Fibroblast of skin of right biceps (primary cell): ENCODE data around the gene ST6GALNAC4.

Experiments used
- DNase-seq: peaks from one replicate; pipeline ENCODE4 v3.0.0-alpha.2; 2013

Gene ST6GALNAC4

GRCh38 chr9:127916720-127917581 lies at the start of gene ST6GALNAC4:
TSS of gene ST6GALNAC4 (minus strand) at chr9:127917041. CDS start at chr9:127916419, 622 bp downstream.
- DNase-seq = peak; percentile 90

- DNase-seq = no peak
These were observed 49.1 kb upstream of the ST6GALNAC4 start for GRCh38 chr9:127965953-127966352.

- no peak for DNase-seq
These were observed 46.7 kb upstream of the ST6GALNAC4 start for GRCh38 chr9:127963359-127964064.

- DNase-seq = no peak
These were observed 46.2 kb upstream of the ST6GALNAC4 start for GRCh38 chr9:127963041-127963358.

GRCh38 chr9:127962278-127962677 lies 45.4 kb upstream of the ST6GALNAC4 start:
- DNase-seq = no peak

GRCh38 chr9:127961613-127962155 lies 44.8 kb upstream of the ST6GALNAC4 start:
- no peak for DNase-seq

GRCh38 chr9:127961155-127961490 lies 44.3 kb upstream of the ST6GALNAC4 start:
- DNase-seq = no peak

GRCh38 chr9:127960410-127961154 lies 43.7 kb upstream of the ST6GALNAC4 start:
- no peak for DNase-seq

- no peak for DNase-seq
These were observed 43.1 kb upstream of the ST6GALNAC4 start for GRCh38 chr9:127959841-127960409.

GRCh38 chr9:127959398-127959797 lies 42.6 kb upstream of the ST6GALNAC4 start:
- no peak for DNase-seq

GRCh38 chr9:127958728-127959127 lies 41.9 kb upstream of the ST6GALNAC4 start:
- no peak for DNase-seq

- DNase-seq = no peak
These were observed 38.6 kb upstream of the ST6GALNAC4 start for GRCh38 chr9:127955294-127956015.

- DNase-seq = no peak
These were observed 38.0 kb upstream of the ST6GALNAC4 start for GRCh38 chr9:127954831-127955293.

GRCh38 chr9:127953768-127954505 lies 37.1 kb upstream of the ST6GALNAC4 start:
- no peak for DNase-seq

GRCh38 chr9:127953154-127953553 lies 36.3 kb upstream of the ST6GALNAC4 start:
- DNase-seq = no peak

- DNase-seq = no peak
These were observed 33.9 kb upstream of the ST6GALNAC4 start for GRCh38 chr9:127950513-127951289.

GRCh38 chr9:127949827-127950512 lies 33.1 kb upstream of the ST6GALNAC4 start:
- DNase-seq = no peak

GRCh38 chr9:127947841-127948710 lies 31.2 kb upstream of the ST6GALNAC4 start:
- no peak for DNase-seq

- DNase-seq = no peak
These were observed 29.9 kb upstream of the ST6GALNAC4 start for GRCh38 chr9:127946728-127947127.
